OCI-LY3 (cell line): Measurements from ENCODE around the gene CD96.

Experiments
- CTCF ChIP-seq: fragments of 200-600, 300-600 bp; sonication (generic); IDR thresholded peaks from 2 replicates; pipeline ENCODE4 v1.5.1; 2014; ENCODE audit warnings: antibody characterized with exemption, low read length, low read depth
- EZH2phosphoT487 ChIP-seq: fragments of 200-600 bp; shearing (Covaris generic); IDR thresholded peaks from 2 replicates; pipeline ENCODE4 v1.6.1; 2018; ENCODE audit warnings: antibody characterized with exemption, mixed run types, low read depth

GRCh38 chr3:111610612-111611054 is 68.6 kb downstream of the CD96 start:
- TF ChIP-seq CTCF = no peak
- no peak for TF ChIP-seq EZH2phosphoT487
